ENCODE results near the gene ANKS1A. TPM values are rescaled to one million over a fixed set of nuclear protein-coding genes. Genes with fewer than 3 reads are reported as not detected.

The ANKS1A gene
- total RNA-seq, 1 donor from 2014 or later: 17.0 TPM

DNA sequence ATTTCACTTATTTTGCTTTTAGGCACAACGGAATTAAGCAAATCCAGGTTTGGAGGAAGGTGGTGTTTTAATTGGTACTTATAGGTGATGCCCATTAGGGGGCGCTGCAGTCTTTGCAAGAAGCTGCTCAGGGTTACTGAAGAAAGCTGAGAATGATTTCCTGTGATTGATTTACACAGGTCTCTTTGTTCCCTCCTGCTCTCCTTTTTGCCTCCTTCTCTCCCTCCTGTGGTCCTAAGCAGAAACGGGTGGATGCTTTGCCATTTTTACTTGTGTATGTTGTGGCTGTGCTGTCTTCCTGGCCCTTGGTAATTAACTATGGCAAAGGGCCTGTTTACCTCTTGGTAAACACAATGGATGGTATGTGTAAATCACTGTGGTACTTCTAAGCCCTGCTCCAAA, 97.8 kb downstream of the ANKS1A start:
- Histone ChIP-seq H3K9me3 (ENCODE audit: low read depth) (no peaks in the 10 kb centered on the region), H2AFZ (replicated peaks) (no peak overlapping the region), H3K4me1 (no peaks in the 10 kb centered on the region), H3K79me2 (ENCODE audit: low read depth) (no peaks in the 10 kb centered on the region), H3K27ac (no peak overlapping the region), H3K36me3 (peaks cover 3% of the 10 kb centered on the region), H3K4me2 (no peak overlapping the region), H3K4me3 (no peak overlapping the region), H4K20me1 (ENCODE audit: low read depth) (no peaks in the 10 kb centered on the region), H3K27me3 (no peaks in the 10 kb centered on the region), H3F3A (ENCODE audit: low read depth) (peaks cover 9% of the 10 kb centered on the region), H3K9ac (no peak overlapping the region)
- H3K9me3 Mint-ChIP-seq: no peaks in the 10 kb centered on the region
- H3K4me1 Mint-ChIP-seq: peaks cover 10% of the 10 kb centered on the region
- no peaks in the 10 kb centered on the region for H3K27me3 Mint-ChIP-seq (ENCODE audit: insufficient read depth, low read depth)
- peaks cover 15% of the 10 kb centered on the region for H3K36me3 Mint-ChIP-seq
- H3K27ac Mint-ChIP-seq: peak overlapping the region; percentile 40
- no peak overlapping the region for H3K4me3 Mint-ChIP-seq
- TF ChIP-seq EZH2 (IDR thresholded peaks at IDR 0.05) (no peak), EZH2phosphoT487 (IDR thresholded peaks at IDR 0.05) (no peak)
- TF ChIP-seq, protein P1, sequence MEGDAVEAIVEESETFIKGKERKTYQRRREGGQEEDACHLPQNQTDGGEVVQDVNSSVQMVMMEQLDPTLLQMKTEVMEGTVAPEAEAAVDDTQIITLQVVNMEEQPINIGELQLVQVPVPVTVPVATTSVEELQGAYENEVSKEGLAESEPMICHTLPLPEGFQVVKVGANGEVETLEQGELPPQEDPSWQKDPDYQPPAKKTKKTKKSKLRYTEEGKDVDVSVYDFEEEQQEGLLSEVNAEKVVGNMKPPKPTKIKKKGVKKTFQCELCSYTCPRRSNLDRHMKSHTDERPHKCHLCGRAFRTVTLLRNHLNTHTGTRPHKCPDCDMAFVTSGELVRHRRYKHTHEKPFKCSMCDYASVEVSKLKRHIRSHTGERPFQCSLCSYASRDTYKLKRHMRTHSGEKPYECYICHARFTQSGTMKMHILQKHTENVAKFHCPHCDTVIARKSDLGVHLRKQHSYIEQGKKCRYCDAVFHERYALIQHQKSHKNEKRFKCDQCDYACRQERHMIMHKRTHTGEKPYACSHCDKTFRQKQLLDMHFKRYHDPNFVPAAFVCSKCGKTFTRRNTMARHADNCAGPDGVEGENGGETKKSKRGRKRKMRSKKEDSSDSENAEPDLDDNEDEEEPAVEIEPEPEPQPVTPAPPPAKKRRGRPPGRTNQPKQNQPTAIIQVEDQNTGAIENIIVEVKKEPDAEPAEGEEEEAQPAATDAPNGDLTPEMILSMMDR (IDR thresholded peaks at IDR 0.05): peak; percentile 98
- peak; percentile 93 for DNase-seq (ENCODE audit: low spot score)

DNA sequence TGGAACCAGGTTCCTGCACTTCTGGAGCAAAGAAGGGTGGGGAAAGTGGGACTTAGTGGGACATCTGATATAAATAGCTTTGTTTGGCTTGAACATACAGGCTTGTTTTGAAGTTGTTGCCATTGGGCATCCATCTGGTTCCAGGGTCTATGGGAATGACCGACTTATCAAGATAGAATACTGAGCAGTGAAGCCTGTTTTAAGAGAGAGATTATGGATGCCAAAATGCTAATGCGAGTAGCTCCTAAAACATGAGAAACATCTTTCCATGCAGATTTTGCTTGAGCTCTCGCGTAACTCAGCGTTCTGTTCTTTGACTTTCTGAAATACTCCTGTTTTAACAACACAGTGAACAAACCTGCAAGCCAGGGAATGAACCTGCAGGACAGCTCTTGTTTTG, 98.5 kb downstream of the ANKS1A start:
- no peaks in the 10 kb centered on the region for H4K20me1 ChIP-seq (ENCODE audit: low read depth)
- H2AFZ ChIP-seq (replicated peaks): no peak overlapping the region
- H3K36me3 ChIP-seq: peaks cover 3% of the 10 kb centered on the region
- no peak overlapping the region for H3K27ac ChIP-seq
- H3K4me1 ChIP-seq: no peaks in the 10 kb centered on the region
- H3K4me3 Mint-ChIP-seq: no peak overlapping the region
- H3K36me3 Mint-ChIP-seq: peaks cover 10% of the 10 kb centered on the region
- H3K79me2 ChIP-seq (ENCODE audit: low read depth): no peaks in the 10 kb centered on the region
- no peak overlapping the region for H3K4me3 ChIP-seq
- H3K4me1 Mint-ChIP-seq: peaks cover 10% of the 10 kb centered on the region
- no peaks in the 10 kb centered on the region for H3K9me3 ChIP-seq (ENCODE audit: low read depth)
- peak overlapping the region; percentile 85 for H3K27ac Mint-ChIP-seq
- H3K9me3 Mint-ChIP-seq: no peaks in the 10 kb centered on the region
- TF ChIP-seq, protein P1 (IDR thresholded peaks at IDR 0.05): no peak
- TF ChIP-seq EZH2phosphoT487 (IDR thresholded peaks at IDR 0.05) (no peak), EZH2 (IDR thresholded peaks at IDR 0.05) (no peak)
- H3K4me2 ChIP-seq: no peak overlapping the region
- no peak for DNase-seq (ENCODE audit: low spot score)
- H3K9ac ChIP-seq: no peak overlapping the region
- H3K27me3 Mint-ChIP-seq (ENCODE audit: insufficient read depth, low read depth): no peaks in the 10 kb centered on the region
- peaks cover 9% of the 10 kb centered on the region for H3F3A ChIP-seq (ENCODE audit: low read depth)
- no peaks in the 10 kb centered on the region for H3K27me3 ChIP-seq

DNA sequence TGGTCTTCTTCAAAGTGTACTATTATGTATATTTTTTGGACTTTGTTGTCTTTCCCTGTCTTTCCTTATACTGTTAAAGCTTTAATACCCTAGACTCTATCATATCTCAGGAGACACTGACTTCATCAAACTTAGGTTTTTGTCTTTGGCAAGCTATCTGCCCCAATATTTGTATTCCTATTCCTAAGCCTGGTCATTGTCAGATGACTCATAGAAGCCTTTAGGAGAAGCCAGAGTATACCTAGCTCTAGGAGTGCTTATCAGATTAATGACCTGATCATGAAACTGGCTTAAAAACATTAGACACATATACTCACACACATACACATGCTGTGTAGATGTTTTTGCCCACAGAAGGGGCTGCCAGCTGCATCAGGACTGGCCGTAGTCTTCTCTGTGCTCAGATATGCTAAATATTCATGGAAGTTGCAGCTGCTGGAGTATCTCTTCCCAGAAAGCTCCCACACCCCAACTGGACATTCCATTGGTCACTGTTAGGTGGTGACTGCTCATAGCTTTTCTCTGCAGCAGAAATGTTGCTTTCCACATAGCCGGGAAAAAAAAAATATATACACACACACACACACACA, 102.0 kb downstream of the ANKS1A start:
- Histone ChIP-seq H3F3A (ENCODE audit: low read depth) (peaks cover 6% of the 10 kb centered on the region), H3K27me3 (no peaks in the 10 kb centered on the region), H3K36me3 (peaks cover 4% of the 10 kb centered on the region), H3K9me3 (ENCODE audit: low read depth) (no peaks in the 10 kb centered on the region), H3K79me2 (ENCODE audit: low read depth) (no peaks in the 10 kb centered on the region), H3K4me2 (no peak overlapping the region), H3K9ac (no peak overlapping the region), H2AFZ (replicated peaks) (no peak overlapping the region), H4K20me1 (ENCODE audit: low read depth) (no peaks in the 10 kb centered on the region), H3K4me1 (no peaks in the 10 kb centered on the region), H3K4me3 (no peak overlapping the region), H3K27ac (no peak overlapping the region)
- H3K4me3 Mint-ChIP-seq: no peak overlapping the region
- H3K36me3 Mint-ChIP-seq: peaks cover 15% of the 10 kb centered on the region
- H3K27ac Mint-ChIP-seq: no peak overlapping the region
- peaks cover 10% of the 10 kb centered on the region for H3K4me1 Mint-ChIP-seq
- DNase-seq (ENCODE audit: low spot score): no peak
- TF ChIP-seq, protein P1 (IDR thresholded peaks at IDR 0.05): no peak
- TF ChIP-seq EZH2phosphoT487 (IDR thresholded peaks at IDR 0.05) (no peak), EZH2 (IDR thresholded peaks at IDR 0.05) (no peak)
- no peaks in the 10 kb centered on the region for H3K27me3 Mint-ChIP-seq (ENCODE audit: insufficient read depth, low read depth)
- no peaks in the 10 kb centered on the region for H3K9me3 Mint-ChIP-seq

Measured in neural progenitor cell (in vitro differentiated cells).